Esophagus squamous epithelium (tissue), 4 donors: ENCODE data around the gene DIPK1B.

Source experiments
- POLR2A ChIP-seq, 4 donors: fragments of 450-650 bp; IDR thresholded peaks; one replicate each; pipeline ENCODE4 v1.6.1; 2017; ENCODE audit warnings: antibody characterized with exemption in 4 of 4, mild to moderate bottlenecking in 4 of 4, moderate library complexity in 3 of 4
- TF ChIP-seq, protein P1 (sequence below), 6 experiments: fragments of 450-650 bp in 4 of 6; fragments of 200-600 bp in 2 of 6; sonication (generic) in 2 of 6; IDR thresholded peaks; one replicate each; pipeline ENCODE4 v1.5.1; 2016 to 2019; ENCODE audit warnings: antibody characterized with exemption in 6 of 6, mild to moderate bottlenecking in 4 of 6, moderate library complexity in 4 of 6

DNA sequence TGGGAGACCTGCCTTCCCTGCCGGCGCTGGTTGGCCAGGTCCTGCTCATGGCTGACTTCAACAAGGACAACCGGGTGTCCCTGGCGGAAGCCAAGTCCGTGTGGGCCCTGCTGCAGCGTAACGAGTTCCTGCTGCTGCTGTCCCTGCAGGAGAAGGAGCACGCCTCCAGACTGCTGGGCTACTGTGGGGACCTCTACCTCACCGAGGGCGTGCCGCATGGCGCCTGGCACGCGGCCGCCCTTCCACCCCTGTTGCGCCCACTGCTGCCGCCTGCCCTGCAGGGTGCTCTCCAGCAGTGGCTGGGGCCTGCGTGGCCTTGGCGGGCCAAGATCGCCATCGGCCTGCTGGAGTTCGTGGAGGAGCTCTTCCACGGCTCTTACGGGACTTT, 10.6 kb downstream of the DIPK1B start:
- TF ChIP-seq POLR2A (IDR thresholded peaks at IDR 0.05) = no peak
- TF ChIP-seq, protein P1, sequence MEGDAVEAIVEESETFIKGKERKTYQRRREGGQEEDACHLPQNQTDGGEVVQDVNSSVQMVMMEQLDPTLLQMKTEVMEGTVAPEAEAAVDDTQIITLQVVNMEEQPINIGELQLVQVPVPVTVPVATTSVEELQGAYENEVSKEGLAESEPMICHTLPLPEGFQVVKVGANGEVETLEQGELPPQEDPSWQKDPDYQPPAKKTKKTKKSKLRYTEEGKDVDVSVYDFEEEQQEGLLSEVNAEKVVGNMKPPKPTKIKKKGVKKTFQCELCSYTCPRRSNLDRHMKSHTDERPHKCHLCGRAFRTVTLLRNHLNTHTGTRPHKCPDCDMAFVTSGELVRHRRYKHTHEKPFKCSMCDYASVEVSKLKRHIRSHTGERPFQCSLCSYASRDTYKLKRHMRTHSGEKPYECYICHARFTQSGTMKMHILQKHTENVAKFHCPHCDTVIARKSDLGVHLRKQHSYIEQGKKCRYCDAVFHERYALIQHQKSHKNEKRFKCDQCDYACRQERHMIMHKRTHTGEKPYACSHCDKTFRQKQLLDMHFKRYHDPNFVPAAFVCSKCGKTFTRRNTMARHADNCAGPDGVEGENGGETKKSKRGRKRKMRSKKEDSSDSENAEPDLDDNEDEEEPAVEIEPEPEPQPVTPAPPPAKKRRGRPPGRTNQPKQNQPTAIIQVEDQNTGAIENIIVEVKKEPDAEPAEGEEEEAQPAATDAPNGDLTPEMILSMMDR (IDR thresholded peaks at IDR 0.05) = no peak
